Kidney epithelial cell (primary cell): ENCODE measurements around the gene DNAH11. TPM values are rescaled to one million over a fixed set of nuclear protein-coding genes. Genes with fewer than 3 reads are reported as not detected.
"Not testable (repeated sequence)": the region's sequence is repeated elsewhere in the genome, so short reads cannot be mapped to it uniquely, and the experiment has no call there.

ENCODE experiments used
- DNase-seq: peaks from one replicate; pipeline ENCODE4 v3.0.0-alpha.2; 2010; ENCODE audit warnings: low read depth
- H3K27me3 ChIP-seq: 2 replicates; pipeline ENCODE4 v1.6.0; 2011; ENCODE audit warnings: low read length; ENCODE audit not compliant: control insufficient read depth, insufficient read depth
- H3K36me3 ChIP-seq: 2 replicates; pipeline ENCODE4 v1.5.1; 2011; ENCODE audit warnings: low read length; ENCODE audit not compliant: control insufficient read depth, insufficient read depth
- H3K4me3 ChIP-seq: 2 replicates; pipeline ENCODE4 v1.5.1; 2011; ENCODE audit warnings: low read depth, mild to moderate bottlenecking, control low read depth, low read length
- CTCF ChIP-seq: IDR thresholded peaks from 2 replicates; pipeline ENCODE4 v1.5.1; 2011; ENCODE audit warnings: mild to moderate bottlenecking, moderate library complexity, low read length, control low read depth, inconsistent platforms; ENCODE audit not compliant: insufficient read depth, poor library complexity, severe bottlenecking
- total RNA-seq: library from RNA; depleted of rRNA; stranded (reverse); fragments of >200 nt; gene quantifications from 2 replicates; pipeline ENCODE4 v1.2.3, GENCODE V29; 2015

Gene DNAH11
- total RNA-seq, 1 donor from 2014 or later, result not detected

- Histone ChIP-seq H3K27me3 (no peaks in the 10 kb centered on the region), H3K36me3 (no peaks in the 10 kb centered on the region), H3K4me3 (no peak overlapping the region)
- no peak for TF ChIP-seq CTCF
- DNase-seq, result no peak
These were observed 323.9 kb downstream of the DNAH11 start for GRCh38 chr7:21866731-21867130.

- DNase-seq, result no peak
- Histone ChIP-seq H3K27me3 (no peaks in the 10 kb centered on the region), H3K4me3 (no peak overlapping the region), H3K36me3 (no peaks in the 10 kb centered on the region)
- no peak for TF ChIP-seq CTCF
These were observed 324.4 kb downstream of the DNAH11 start for GRCh38 chr7:21867226-21867625.

- DNase-seq, result no peak
- H3K27me3 ChIP-seq, result no peaks in the 10 kb centered on the region
These were observed 325.2 kb downstream of the DNAH11 start for GRCh38 chr7:21867816-21868575.

GRCh38 chr7:21868576-21868850 lies 325.7 kb downstream of the DNAH11 start:
- no peak overlapping the region for H3K4me3 ChIP-seq
- DNase-seq, result no peak
- TF ChIP-seq CTCF, result no peak
- no peaks in the 10 kb centered on the region for H3K36me3 ChIP-seq
- H3K27me3 ChIP-seq, result no peaks in the 10 kb centered on the region

More at GRCh38 chr7:21867816-21868575, 325.2 kb downstream of the DNAH11 start:
- no peak for TF ChIP-seq CTCF
- Histone ChIP-seq H3K36me3 (no peaks in the 10 kb centered on the region), H3K4me3 (no peak overlapping the region)

GRCh38 chr7:21869785-21870402 lies 327.1 kb downstream of the DNAH11 start:
- Histone ChIP-seq H3K4me3 (no peak overlapping the region), H3K27me3 (no peaks in the 10 kb centered on the region), H3K36me3 (no peaks in the 10 kb centered on the region)
- TF ChIP-seq CTCF, result no peak
- peak; percentile 18 for DNase-seq

GRCh38 chr7:21883069-21883468 lies 340.2 kb downstream of the DNAH11 start:
- no peak for TF ChIP-seq CTCF
- H3K27me3 ChIP-seq, result no peaks in the 10 kb centered on the region
- DNase-seq, result no peak
- no peak overlapping the region for H3K4me3 ChIP-seq
- H3K36me3 ChIP-seq, result no peaks in the 10 kb centered on the region

GRCh38 chr7:21883501-21883900 lies 340.7 kb downstream of the DNAH11 start:
- not testable (repeated sequence) for H3K4me3 ChIP-seq, H3K27me3 ChIP-seq, H3K36me3 ChIP-seq, DNase-seq
